GM12878 (cell line): ENCODE measurements around the gene PRSS2. TPM values are rescaled to one million over a fixed set of nuclear protein-coding genes. Genes with fewer than 3 reads are reported as not detected.

ENCODE experiments used
- CHD2 ChIP-seq: IDR thresholded peaks from 2 replicates; pipeline ENCODE4 v1.6.1; 2011; ENCODE audit warnings: low read depth, low read length, improper control_type of control experiment, borderline replicate concordance
- JUNB ChIP-seq: IDR thresholded peaks from 2 replicates; pipeline ENCODE4 v1.6.1; 2016; ENCODE audit warnings: antibody characterized with exemption, mild to moderate bottlenecking
- NFYB ChIP-seq: IDR thresholded peaks from 2 replicates; pipeline ENCODE4 v1.6.1; 2011; ENCODE audit warnings: low read depth, mild to moderate bottlenecking, low read length, improper control_type of control experiment, moderate library complexity; ENCODE audit not compliant: insufficient read depth
- PML ChIP-seq: IDR thresholded peaks from 2 replicates; pipeline ENCODE4 v1.6.1; 2012; ENCODE audit warnings: low read length, inconsistent platforms
- SIN3A ChIP-seq: IDR thresholded peaks from 2 replicates; pipeline ENCODE4 v1.6.1; 2012; ENCODE audit warnings: low read depth, low read length, improper control_type of control experiment
- SP1 ChIP-seq: IDR thresholded peaks from one replicate; pipeline ENCODE4 v1.6.1; 2011; ENCODE audit warnings: low read depth, low read length
- SPI1 ChIP-seq: IDR thresholded peaks from 2 replicates; pipeline ENCODE4 v1.6.1; 2011; ENCODE audit warnings: low read depth, mild to moderate bottlenecking, low read length, moderate library complexity, borderline replicate concordance; ENCODE audit not compliant: insufficient read depth
- SUPT20H ChIP-seq: IDR thresholded peaks from 2 replicates; pipeline ENCODE4 v1.6.1; 2011; ENCODE audit warnings: low read depth, mild to moderate bottlenecking, low read length, moderate library complexity, borderline replicate concordance; ENCODE audit not compliant: control insufficient read depth
- ZNF384 ChIP-seq: IDR thresholded peaks from 2 replicates; pipeline ENCODE4 v1.6.1; 2012; ENCODE audit warnings: low read depth, mild to moderate bottlenecking, low read length, improper control_type of control experiment, borderline replicate concordance
- ZNF622 ChIP-seq: fragments of 450-650 bp; IDR thresholded peaks from 2 replicates; pipeline ENCODE4 v1.6.1; 2017; ENCODE audit warnings: mild to moderate bottlenecking, inconsistent platforms
- polyA plus RNA-seq, 11 experiments: library from polyadenylated mRNA; depleted of rRNA in 4 of 11; unstranded in 6 of 11; stranded (reverse) in 5 of 11; fragments of >200 nt; fragmentation: Nextera tagmentation in 4 of 11; fragmentation: Illumina TruSeq in 1 of 11; extraction: Ambion mirVana in 4 of 11; extraction: Trizol in 1 of 11; gene quantifications; 1 replicate in 1 of 11; 2 replicates in 10 of 11; pipeline versions ENCODE4 v1.2.1 to v1.2.3, GENCODE V29; 2011 to 2016; ENCODE audit warnings: inconsistent platforms in 2 of 11, missing spikeins in 2 of 11, low read depth in 1 of 11
- total RNA-seq, 4 experiments: library from RNA; depleted of rRNA in 3 of 4; stranded (reverse); fragments of >200 nt in 3 of 4; fragmentation: Illumina TruSeq in 1 of 4; extraction: Trizol in 1 of 4; gene quantifications; 2 replicates each; pipeline versions ENCODE4 v1.2.1 to v1.2.3, GENCODE V29; 2013 to 2021
- TF ChIP-seq, protein P1 (sequence below): fragments of 450-650 bp; IDR thresholded peaks from 2 replicates; pipeline ENCODE4 v1.6.1; 2016; ENCODE audit warnings: mild to moderate bottlenecking
- TF ChIP-seq, protein P2 (sequence below): IDR thresholded peaks from 2 replicates; pipeline ENCODE4 v1.6.1; 2011; ENCODE audit warnings: low read depth, mild to moderate bottlenecking, low read length, moderate library complexity, borderline replicate concordance; ENCODE audit errors: extremely low read depth
- TF ChIP-seq, protein P3 (sequence below): fragments of 450-650 bp; IDR thresholded peaks from 2 replicates; pipeline ENCODE4 v1.6.1; 2017; ENCODE audit warnings: low read depth, mild to moderate bottlenecking, moderate library complexity
- TF ChIP-seq, protein P4 (sequence below): IDR thresholded peaks from 2 replicates; pipeline ENCODE4 v1.6.1; 2012; ENCODE audit warnings: improper control_type of control experiment, low read depth, low read length; ENCODE audit not compliant: insufficient replicate concordance

Gene PRSS2
- total and polyA plus RNA-seq, 10 of the 15 experiments (the other 5 are each of a cell fraction or from before 2014, with no cell fraction given), result 0.21 to 28.8 (median 0.41) TPM; not detected in 7

DNA sequence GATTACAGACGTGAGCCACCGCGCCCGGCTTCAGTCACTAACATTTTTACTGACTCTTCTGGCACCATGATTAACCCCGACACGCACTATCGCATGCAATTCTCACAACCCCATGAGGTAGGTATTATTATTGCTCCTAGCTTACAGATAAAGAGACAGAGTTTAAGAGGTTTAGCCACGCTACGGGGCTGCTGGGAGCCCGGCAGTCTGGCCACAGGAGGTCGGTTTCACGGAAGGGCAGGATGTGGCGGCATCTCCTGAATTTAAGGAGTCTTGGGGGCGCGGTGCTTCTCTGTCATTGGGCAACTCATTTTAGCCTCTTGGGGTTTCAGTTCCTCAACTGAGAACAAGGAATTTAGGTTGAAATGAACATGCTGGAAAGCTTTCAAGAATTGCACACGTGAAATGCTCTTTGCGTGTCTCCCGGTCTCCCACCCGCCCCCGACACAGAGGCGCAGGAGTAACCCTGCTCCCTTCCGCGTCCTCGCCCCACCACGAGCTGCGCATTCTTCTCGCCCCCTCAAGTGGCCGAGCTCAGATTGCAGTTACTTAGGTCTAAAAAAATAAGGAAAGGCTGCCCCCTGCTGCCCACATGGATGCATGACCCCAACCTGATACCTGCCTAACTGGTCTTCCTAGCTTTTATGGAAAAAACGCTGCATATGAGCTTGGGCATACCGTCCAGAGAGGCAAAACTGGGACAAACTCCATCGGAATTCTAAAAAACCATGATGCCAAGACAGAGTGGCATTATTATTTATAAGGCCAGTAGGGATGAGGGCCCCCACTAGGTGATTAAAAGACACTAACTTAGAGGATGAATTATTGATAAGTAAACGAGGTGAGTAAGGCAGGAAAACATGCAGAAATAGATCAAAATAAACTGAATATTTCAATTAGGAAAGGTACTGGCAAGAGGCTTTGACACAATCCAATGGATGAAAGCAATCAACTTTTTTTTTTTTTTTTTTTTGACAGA lies 12.4 kb downstream of the PRSS2 start (continued):
- no peak for TF ChIP-seq SP1
- TF ChIP-seq, protein P1, sequence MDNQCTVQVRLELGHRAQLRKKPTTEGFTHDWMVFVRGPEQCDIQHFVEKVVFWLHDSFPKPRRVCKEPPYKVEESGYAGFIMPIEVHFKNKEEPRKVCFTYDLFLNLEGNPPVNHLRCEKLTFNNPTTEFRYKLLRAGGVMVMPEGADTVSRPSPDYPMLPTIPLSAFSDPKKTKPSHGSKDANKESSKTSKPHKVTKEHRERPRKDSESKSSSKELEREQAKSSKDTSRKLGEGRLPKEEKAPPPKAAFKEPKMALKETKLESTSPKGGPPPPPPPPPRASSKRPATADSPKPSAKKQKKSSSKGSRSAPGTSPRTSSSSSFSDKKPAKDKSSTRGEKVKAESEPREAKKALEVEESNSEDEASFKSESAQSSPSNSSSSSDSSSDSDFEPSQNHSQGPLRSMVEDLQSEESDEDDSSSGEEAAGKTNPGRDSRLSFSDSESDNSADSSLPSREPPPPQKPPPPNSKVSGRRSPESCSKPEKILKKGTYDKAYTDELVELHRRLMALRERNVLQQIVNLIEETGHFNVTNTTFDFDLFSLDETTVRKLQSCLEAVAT, result peak; percentile 7; the same call in 1 of the 2 replicates
- TF ChIP-seq SUPT20H, result no peak
- TF ChIP-seq, protein P2, sequence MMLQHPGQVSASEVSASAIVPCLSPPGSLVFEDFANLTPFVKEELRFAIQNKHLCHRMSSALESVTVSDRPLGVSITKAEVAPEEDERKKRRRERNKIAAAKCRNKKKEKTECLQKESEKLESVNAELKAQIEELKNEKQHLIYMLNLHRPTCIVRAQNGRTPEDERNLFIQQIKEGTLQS, result peak; percentile 40; the same call in 1 of the 2 replicates
- TF ChIP-seq JUNB, result peak; percentile 21; the same call in 1 of the 2 replicates
- TF ChIP-seq NFYB, result 0 out of 2 replicates have a peak, but pooled peaks have one; percentile 13
- no peak for TF ChIP-seq SIN3A
- TF ChIP-seq, protein P3, sequence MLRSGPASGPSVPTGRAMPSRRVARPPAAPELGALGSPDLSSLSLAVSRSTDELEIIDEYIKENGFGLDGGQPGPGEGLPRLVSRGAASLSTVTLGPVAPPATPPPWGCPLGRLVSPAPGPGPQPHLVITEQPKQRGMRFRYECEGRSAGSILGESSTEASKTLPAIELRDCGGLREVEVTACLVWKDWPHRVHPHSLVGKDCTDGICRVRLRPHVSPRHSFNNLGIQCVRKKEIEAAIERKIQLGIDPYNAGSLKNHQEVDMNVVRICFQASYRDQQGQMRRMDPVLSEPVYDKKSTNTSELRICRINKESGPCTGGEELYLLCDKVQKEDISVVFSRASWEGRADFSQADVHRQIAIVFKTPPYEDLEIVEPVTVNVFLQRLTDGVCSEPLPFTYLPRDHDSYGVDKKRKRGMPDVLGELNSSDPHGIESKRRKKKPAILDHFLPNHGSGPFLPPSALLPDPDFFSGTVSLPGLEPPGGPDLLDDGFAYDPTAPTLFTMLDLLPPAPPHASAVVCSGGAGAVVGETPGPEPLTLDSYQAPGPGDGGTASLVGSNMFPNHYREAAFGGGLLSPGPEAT, result peak; percentile 44; the same call in 1 of the 2 replicates
- peak; percentile 93 for TF ChIP-seq SPI1
- TF ChIP-seq CHD2, result no peak
- 0 out of 2 replicates have a peak, but pooled peaks have one; percentile 26 for TF ChIP-seq ZNF384
- TF ChIP-seq, protein P4, sequence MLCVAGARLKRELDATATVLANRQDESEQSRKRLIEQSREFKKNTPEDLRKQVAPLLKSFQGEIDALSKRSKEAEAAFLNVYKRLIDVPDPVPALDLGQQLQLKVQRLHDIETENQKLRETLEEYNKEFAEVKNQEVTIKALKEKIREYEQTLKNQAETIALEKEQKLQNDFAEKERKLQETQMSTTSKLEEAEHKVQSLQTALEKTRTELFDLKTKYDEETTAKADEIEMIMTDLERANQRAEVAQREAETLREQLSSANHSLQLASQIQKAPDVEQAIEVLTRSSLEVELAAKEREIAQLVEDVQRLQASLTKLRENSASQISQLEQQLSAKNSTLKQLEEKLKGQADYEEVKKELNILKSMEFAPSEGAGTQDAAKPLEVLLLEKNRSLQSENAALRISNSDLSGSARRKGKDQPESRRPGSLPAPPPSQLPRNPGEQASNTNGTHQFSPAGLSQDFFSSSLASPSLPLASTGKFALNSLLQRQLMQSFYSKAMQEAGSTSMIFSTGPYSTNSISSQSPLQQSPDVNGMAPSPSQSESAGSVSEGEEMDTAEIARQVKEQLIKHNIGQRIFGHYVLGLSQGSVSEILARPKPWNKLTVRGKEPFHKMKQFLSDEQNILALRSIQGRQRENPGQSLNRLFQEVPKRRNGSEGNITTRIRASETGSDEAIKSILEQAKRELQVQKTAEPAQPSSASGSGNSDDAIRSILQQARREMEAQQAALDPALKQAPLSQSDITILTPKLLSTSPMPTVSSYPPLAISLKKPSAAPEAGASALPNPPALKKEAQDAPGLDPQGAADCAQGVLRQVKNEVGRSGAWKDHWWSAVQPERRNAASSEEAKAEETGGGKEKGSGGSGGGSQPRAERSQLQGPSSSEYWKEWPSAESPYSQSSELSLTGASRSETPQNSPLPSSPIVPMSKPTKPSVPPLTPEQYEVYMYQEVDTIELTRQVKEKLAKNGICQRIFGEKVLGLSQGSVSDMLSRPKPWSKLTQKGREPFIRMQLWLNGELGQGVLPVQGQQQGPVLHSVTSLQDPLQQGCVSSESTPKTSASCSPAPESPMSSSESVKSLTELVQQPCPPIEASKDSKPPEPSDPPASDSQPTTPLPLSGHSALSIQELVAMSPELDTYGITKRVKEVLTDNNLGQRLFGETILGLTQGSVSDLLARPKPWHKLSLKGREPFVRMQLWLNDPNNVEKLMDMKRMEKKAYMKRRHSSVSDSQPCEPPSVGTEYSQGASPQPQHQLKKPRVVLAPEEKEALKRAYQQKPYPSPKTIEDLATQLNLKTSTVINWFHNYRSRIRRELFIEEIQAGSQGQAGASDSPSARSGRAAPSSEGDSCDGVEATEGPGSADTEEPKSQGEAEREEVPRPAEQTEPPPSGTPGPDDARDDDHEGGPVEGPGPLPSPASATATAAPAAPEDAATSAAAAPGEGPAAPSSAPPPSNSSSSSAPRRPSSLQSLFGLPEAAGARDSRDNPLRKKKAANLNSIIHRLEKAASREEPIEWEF, result no peak
- no peak for TF ChIP-seq PML
- no peak for TF ChIP-seq ZNF622
